ENCODE measurements around the gene RMND5A.

The RMND5A gene

GRCh38 chr2:86794861-86795260 is 74.8 kb downstream of the RMND5A start:
- DNase-seq = no peak

- no peak for DNase-seq
These were observed 80.9 kb downstream of the RMND5A start for GRCh38 chr2:86800856-86801567.

- no peak for DNase-seq
These were observed 86.2 kb downstream of the RMND5A start for GRCh38 chr2:86806059-86806857.

- no peak for DNase-seq
These were observed 87.0 kb downstream of the RMND5A start for GRCh38 chr2:86807133-86807467.

GRCh38 chr2:86807468-86808275 is 87.6 kb downstream of the RMND5A start:
- DNase-seq = no peak

GRCh38 chr2:86808315-86809161 is 88.4 kb downstream of the RMND5A start:
- DNase-seq = peak; percentile 84

- DNase-seq = no peak
These were observed 89.5 kb downstream of the RMND5A start for GRCh38 chr2:86809481-86810121.

- DNase-seq = no peak
These were observed 95.5 kb downstream of the RMND5A start for GRCh38 chr2:86815611-86816010.

- no peak for DNase-seq
These were observed 98.2 kb downstream of the RMND5A start for GRCh38 chr2:86818114-86818801.

GRCh38 chr2:86818957-86819356 is 98.9 kb downstream of the RMND5A start:
- no peak for DNase-seq

GRCh38 chr2:86821306-86821705 is 101.2 kb downstream of the RMND5A start:
- DNase-seq = no peak

- no peak for DNase-seq
These were observed 101.8 kb downstream of the RMND5A start for GRCh38 chr2:86821842-86822241.

GRCh38 chr2:86822668-86823345 is 102.7 kb downstream of the RMND5A start:
- DNase-seq = no peak

- DNase-seq = no peak
These were observed 105.1 kb downstream of the RMND5A start for GRCh38 chr2:86825036-86825692.

- no peak for DNase-seq
These were observed 105.7 kb downstream of the RMND5A start for GRCh38 chr2:86825693-86826381.

GRCh38 chr2:86826951-86827350 is 106.9 kb downstream of the RMND5A start:
- no peak for DNase-seq

Data from T-helper 9 cell (primary cell).